GM12892 (cell line): ENCODE data around the gene DHX32.

Experiments
- DNase-seq: peaks from one replicate; pipeline ENCODE4 v3.0.0; 2011; ENCODE audit not compliant: insufficient read length
- FAIRE-seq: peaks from 2 replicates; lab custom pipeline; 2011; peaks lifted over from hg19 to GRCh38; lab: Jason Lieb, UNC
- POLR2A ChIP-seq: IDR thresholded peaks from 2 replicates; pipeline ENCODE4 v1.6.1; 2011; ENCODE audit warnings: low read depth, low read length, control low read depth
- POLR2AphosphoS5 ChIP-seq: IDR thresholded peaks from 2 replicates; pipeline ENCODE4 v1.6.1; 2011; ENCODE audit warnings: low read depth, low read length, control low read depth
- TAF1 ChIP-seq: IDR thresholded peaks from 2 replicates; pipeline ENCODE4 v1.6.1; 2011; ENCODE audit warnings: low read depth, mild to moderate bottlenecking, control low read depth, low read length, borderline replicate concordance

The DHX32 gene

GRCh38 chr10:125795128-125795527 is 86.0 kb downstream of the DHX32 start:
- DNase-seq (no peak), FAIRE-seq (no peak)
- TF ChIP-seq TAF1: no peak
- no peak for TF ChIP-seq POLR2AphosphoS5
- no peak for TF ChIP-seq POLR2A

- DNase-seq (no peak), FAIRE-seq (no peak)
- TF ChIP-seq POLR2AphosphoS5: no peak
- no peak for TF ChIP-seq TAF1
Observed at GRCh38 chr10:125792342-125793300, 88.5 kb downstream of the DHX32 start.

- FAIRE-seq (no peak), DNase-seq (no peak)
- TF ChIP-seq POLR2A: no peak
- TF ChIP-seq POLR2AphosphoS5: no peak
- TF ChIP-seq TAF1: no peak
Observed at GRCh38 chr10:125788156-125789034, 92.7 kb downstream of the DHX32 start.
